HL-60 (cell line): ENCODE measurements around the gene TEX9.
A peak's percentile ranks its signal among the peaks of the same experiment; 100 is the strongest.

Experiments used
- DNase-seq, 2 experiments: peaks; one replicate each; pipeline ENCODE4 v3.0.0-alpha.2; 2010 to 2020; ENCODE audit warnings: low read depth in 1 of 2, low spot score in 1 of 2
- H3K27ac ChIP-seq: fragments of 250-450 bp; sonication (Bioruptor Pico); replicated peaks from 2 replicates; pipeline ENCODE4 v1.5.1; 2020; ENCODE audit warnings: mild to moderate bottlenecking, moderate library complexity
- H3K27me3 ChIP-seq: fragments of 250-450 bp; sonication (Bioruptor Pico); 2 replicates; pipeline ENCODE4 v1.5.1; 2021; ENCODE audit warnings: mild to moderate bottlenecking, moderate library complexity; ENCODE audit not compliant: insufficient read depth, poor library complexity, severe bottlenecking
- H3K4me3 ChIP-seq: replicated peaks from 2 replicates; pipeline ENCODE4 v1.5.1; 2011; ENCODE audit warnings: mild to moderate bottlenecking, control low read depth, low read length; ENCODE audit not compliant: insufficient read depth
- GABPA ChIP-seq: IDR thresholded peaks from 2 replicates; pipeline ENCODE4 v1.6.1; 2012; ENCODE audit warnings: low read depth
- POLR2AphosphoS5 ChIP-seq: IDR thresholded peaks from 2 replicates; pipeline ENCODE4 v1.6.1; 2012; ENCODE audit warnings: low read depth
- REST ChIP-seq: IDR thresholded peaks from 2 replicates; pipeline ENCODE4 v1.6.1; 2012; ENCODE audit warnings: low read depth; ENCODE audit not compliant: insufficient replicate concordance
- SPI1 ChIP-seq: IDR thresholded peaks from 2 replicates; pipeline ENCODE4 v1.6.1; 2012; ENCODE audit warnings: low read depth, mild to moderate bottlenecking, borderline replicate concordance
- TF ChIP-seq, protein P1 (sequence below): IDR thresholded peaks from one replicate; pipeline ENCODE4 v1.5.1; 2011; ENCODE audit warnings: low read length, control low read depth, inconsistent platforms; ENCODE audit not compliant: insufficient read depth

TEX9 gene

GRCh38 chr15:56327721-56328502 lies 37.3 kb upstream of the TEX9 start:
- TF ChIP-seq SPI1: no peak
- TF ChIP-seq GABPA: no peak
- peak; percentile 90 for TF ChIP-seq POLR2AphosphoS5
- TF ChIP-seq, protein P1, sequence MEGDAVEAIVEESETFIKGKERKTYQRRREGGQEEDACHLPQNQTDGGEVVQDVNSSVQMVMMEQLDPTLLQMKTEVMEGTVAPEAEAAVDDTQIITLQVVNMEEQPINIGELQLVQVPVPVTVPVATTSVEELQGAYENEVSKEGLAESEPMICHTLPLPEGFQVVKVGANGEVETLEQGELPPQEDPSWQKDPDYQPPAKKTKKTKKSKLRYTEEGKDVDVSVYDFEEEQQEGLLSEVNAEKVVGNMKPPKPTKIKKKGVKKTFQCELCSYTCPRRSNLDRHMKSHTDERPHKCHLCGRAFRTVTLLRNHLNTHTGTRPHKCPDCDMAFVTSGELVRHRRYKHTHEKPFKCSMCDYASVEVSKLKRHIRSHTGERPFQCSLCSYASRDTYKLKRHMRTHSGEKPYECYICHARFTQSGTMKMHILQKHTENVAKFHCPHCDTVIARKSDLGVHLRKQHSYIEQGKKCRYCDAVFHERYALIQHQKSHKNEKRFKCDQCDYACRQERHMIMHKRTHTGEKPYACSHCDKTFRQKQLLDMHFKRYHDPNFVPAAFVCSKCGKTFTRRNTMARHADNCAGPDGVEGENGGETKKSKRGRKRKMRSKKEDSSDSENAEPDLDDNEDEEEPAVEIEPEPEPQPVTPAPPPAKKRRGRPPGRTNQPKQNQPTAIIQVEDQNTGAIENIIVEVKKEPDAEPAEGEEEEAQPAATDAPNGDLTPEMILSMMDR: no peak
- peak; percentile 80 for TF ChIP-seq REST
- peak; percentile 89 to 94 for DNase-seq
- H3K4me3 ChIP-seq: no peak overlapping the region
- no peaks in the 10 kb centered on the region for H3K27me3 ChIP-seq
- H3K27ac ChIP-seq: peak overlapping the region; percentile 33

- TF ChIP-seq POLR2AphosphoS5 (no peak), GABPA (no peak), REST (no peak), SPI1 (no peak)
- TF ChIP-seq, protein P1: no peak
- Histone ChIP-seq H3K4me3 (no peak overlapping the region), H3K27ac (no peak overlapping the region)
Observed at GRCh38 chr15:56337084-56337725, 28.0 kb upstream of the TEX9 start.

DNA sequence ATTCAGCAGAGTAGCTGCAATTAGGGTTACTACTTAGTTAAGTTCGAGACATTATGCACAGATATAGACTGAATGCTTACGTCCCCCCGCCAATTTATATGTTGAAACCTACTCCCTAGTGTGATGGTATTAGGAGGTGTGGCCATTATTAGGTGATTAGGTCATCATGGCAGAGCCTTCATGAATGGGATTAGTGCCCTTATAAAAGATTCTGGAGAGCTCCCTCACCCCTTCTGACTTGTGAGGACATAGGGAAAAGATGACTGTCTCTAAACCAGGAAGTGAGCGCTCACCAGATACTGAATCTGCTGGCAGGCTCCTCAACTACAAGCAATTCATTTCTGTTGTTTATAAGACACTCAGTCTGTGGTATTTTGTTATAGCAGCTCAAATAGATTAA lies 25.6 kb upstream of the TEX9 start:
- Histone ChIP-seq H3K27ac (no peak overlapping the region), H3K4me3 (no peak overlapping the region), H3K27me3 (no peaks in the 10 kb centered on the region)
- no peak for TF ChIP-seq GABPA
- TF ChIP-seq POLR2AphosphoS5: no peak
- TF ChIP-seq SPI1: no peak
- no peak for TF ChIP-seq REST
- TF ChIP-seq, protein P1: no peak
- no peak for DNase-seq

More at GRCh38 chr15:56337084-56337725, 28.0 kb upstream of the TEX9 start:
- no peaks in the 10 kb centered on the region for H3K27me3 ChIP-seq
- DNase-seq: no peak
